NCI-H82 (cell line): Measurements from ENCODE around the gene PAK5.

ENCODE experiments used
- DNase-seq: peaks from one replicate; lab custom pipeline; 2025; lab: John Stamatoyannopoulos, UW

PAK5 gene

DNA sequence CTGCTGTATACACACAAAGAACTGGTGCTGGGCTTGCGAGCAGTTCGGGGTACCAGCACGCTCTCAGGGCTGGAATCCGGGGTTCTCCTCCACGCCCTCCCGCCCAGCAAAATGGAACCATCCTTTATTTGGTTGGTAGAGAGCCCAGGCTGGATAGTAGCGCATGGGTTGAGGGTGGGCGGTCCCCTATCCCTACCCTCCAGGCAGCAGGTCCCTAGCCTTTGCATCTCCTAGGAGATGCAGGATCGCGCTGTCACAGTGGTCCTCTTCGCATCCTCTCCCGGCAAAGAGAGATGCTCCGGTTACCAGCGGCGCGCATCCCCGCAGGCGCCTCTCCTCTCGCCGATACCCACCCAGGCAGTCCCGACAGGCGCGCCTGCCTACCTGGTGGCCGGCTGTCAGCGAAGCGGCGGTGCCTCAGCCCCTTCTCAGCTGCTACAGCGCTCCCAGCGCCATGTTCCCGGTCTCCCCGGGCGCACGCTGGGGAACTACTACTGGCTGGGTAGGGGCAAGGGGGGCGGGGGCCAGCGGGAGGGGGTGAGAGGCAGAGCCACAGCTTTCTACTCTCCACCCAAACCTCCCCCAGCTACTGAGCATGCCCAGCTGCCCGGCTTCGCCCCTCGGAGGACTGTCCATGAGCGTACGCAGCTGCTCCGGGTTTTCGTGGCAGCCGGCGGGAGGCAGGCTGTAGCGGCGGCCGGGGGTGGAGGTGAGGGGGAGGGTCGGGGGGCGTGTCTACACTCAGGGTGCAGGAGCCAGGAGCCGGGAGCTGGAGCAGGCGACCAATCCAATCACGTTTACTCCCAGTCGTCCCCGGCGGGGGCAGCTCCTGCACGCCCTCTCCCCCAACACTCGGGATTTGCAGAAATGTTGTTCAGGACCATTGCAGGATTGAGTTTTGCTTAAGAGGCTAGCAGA lies at the start of gene PAK5:
PAK5 (minus strand) TSS at position 699 of the 918 bp plus-strand sequence. CDS start 194,748 bp downstream, outside the sequence.
- DNase-seq, result peak; percentile 93

DNA sequence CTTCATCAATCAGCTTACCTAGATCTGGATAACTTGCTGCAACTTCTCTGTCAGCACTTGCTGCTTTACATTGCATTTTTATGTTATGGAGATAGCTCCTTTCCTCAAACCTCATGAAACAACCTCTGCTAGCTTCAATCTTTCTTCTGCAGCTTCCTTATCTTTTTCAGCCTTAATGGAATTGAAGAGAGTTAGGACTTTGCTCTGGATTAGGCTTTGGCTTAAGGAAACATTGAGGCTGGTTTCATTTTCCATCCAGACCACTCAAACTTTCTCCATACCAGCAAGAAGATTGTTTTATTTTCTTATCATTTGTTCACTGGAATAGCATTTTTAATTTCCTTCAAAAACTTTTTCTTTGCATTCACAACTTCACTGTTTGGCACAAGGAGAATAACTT lies 48.8 kb upstream of the PAK5 start:
- no peak for DNase-seq

DNA sequence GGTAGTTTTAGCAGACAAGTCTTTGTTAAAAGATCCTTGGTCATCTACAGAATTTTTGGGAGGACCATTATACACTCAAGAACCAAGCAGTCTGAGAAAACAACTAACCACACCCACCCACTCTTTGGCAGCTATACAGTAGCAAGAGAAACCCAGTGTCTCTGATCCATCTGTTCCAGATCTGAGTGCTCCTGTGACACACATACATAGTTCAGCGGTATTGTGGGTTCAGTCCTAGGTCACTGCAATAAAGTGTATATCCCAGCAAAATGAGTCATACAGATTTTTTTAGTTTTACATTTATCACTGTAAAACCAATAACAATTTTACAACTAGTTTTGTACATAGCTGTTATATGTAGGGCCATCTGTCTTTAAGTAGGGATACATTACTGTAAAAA lies 47.4 kb upstream of the PAK5 start:
- no peak for DNase-seq

DNA sequence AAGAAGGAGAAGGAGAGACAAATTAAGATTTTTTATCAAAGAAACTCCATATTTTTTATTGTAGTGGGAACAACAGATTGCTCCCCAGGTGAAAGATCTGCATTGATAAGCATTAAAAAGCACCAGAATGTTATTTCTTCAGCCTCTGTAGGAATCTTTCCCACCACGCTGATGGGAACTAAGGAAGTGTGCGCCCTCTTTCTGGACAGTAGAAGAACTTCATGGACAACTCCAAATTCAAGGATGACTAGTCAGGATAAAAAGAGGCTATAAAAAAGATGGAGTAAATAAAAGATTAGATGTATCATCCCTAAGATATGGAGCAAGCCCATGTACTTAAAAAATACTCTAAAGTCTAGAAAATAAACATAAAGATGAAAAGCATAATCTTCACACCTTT lies 45.8 kb upstream of the PAK5 start:
- peak; percentile 8 for DNase-seq

DNA sequence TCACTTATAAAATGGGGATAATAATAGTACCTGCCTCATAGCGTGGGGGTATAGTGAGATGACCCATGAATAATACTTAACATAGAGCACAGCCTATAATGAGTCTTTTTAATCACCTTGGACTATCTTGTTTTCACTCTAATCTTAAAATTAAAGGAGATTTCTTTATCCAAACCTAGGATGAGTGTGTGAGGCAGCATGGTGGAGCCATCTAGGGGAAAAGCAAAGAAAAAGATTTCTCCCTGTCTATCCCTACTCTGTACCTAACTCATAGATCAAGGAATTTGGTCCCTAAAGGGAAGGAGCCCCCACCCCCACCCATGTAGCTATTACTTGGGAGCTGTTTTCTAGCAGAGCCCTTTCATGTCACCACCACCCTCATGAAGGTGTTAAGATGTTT lies 45.2 kb upstream of the PAK5 start:
- DNase-seq, result no peak

- DNase-seq, result no peak
These were observed 39.1 kb upstream of the PAK5 start for GRCh38 chr20:9877932-9878495.

DNA sequence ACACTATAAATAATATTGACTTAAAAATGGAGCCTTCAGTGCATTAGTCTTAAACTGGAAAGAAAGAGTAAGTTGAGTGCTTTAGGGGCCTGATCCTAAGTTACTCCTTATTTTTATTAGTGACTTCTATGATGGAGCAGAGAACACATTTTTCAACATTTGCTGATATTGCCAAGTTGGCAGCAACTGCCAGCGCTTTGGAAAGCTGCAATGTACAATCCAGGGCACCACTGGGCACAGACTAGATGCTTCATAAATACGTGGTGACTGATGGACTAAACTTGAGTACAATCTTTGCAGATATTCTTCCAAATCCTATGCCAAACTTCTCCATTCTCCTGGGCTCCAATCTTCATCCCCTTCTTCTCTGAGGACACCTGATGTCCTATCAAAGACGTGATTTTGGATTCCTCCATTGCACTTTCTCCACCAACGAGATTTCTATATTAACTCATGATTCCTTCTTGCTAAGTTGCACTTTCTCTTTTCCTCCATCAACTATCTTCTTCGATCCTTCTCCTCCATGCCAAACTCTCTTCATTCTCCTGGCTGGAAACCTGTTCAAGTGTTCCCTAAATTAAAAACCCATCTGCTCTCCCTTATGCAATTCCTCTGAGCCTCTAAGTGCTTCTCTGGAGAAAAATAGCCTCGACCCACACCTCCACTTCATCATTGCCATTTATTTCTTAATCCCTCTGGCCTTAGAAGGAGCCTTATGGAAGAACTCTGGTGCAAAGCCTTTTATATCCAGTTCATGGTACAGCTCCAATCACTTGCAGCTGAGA lies 28.5 kb upstream of the PAK5 start:
- DNase-seq, result no peak

GRCh38 chr20:9852566-9852965 lies 13.7 kb upstream of the PAK5 start:
- DNase-seq, result no peak

DNA sequence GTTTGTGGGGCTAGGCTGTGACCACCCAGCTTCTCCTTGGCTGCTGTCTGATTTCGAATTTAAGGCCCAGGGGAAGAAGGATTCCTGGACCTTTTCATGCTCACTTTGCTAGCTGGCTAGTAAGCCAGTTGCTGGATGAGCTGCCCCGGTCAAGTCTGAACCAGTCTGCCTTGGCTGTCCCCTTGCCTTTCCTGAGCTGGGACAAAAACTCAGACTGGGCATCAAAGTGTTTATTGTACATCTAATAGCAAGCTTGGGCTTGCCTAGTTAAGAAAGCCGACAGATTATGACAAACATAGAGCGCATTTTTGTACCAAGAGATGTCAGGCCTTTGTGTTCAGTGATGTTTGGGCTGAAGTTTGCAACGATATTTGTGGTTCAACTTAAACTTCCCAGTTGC lies 750 bp upstream of the PAK5 start:
- DNase-seq, result no peak

GRCh38 chr20:9838035-9838377 lies 870 bp downstream of the PAK5 start:
- DNase-seq, result no peak

GRCh38 chr20:9837634-9838033 lies 1.2 kb downstream of the PAK5 start:
- DNase-seq, result peak; percentile 16

DNA sequence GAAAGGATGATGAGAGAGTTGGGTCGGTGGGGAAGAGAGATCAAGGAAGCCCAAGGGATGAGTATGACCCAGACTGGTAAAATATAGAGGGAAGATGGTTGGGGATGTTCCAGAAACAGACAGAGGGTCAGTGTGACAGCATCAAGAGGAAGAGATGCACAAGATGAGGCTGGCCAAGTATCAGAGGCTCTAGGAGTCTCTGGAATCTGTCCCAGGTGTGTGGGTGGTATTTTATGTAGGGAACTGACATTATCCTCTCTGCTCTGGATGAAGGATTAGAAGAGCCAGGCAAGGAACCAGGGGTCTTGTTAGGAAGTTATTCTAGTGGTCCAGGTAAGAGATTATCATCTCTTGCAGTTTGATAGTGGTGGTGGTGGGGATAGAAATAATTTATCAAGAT lies 3.6 kb downstream of the PAK5 start:
- no peak for DNase-seq

DNA sequence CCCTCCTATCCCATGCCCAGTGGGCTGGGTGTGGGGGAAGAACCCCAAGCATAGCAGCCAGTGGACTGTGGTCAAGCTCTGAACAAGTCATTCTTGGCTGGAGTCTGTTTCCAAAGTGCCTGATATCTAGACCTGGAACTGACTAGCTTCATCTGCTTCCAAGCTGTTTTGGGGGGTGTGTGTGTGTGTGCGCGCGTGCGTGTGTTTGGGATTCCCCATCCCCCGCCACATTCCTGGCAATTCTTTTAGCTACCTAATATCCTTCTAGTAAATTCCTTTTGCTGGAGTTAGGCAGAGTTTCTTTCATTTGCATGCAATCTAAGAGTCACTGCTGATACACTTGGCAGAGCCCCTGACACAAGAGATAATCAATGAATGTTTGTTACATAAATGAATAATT lies 7.8 kb downstream of the PAK5 start:
- DNase-seq, result no peak

- no peak for DNase-seq
These were observed 9.0 kb downstream of the PAK5 start for GRCh38 chr20:9829835-9830234.

- DNase-seq, result no peak
These were observed 21.2 kb downstream of the PAK5 start for GRCh38 chr20:9817654-9818053.

DNA sequence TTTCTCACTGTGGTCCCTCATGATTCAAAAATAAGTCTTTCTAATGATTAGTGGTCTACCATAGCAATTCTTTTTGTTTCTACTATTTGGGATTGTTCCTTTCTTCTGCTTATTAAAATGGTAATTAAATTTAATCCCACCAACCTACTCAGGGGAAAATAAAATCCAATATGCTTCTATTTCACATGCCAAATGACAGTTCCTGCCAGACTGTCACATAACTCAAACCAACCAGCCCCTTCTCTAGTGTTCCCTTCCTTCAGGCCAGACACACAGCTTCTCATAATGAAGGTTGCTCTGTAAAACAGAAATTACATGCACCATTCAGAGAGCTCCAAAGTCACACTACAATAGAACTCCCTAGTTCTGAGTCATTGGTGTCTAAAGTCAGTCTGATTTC lies 23.2 kb downstream of the PAK5 start:
- no peak for DNase-seq

DNA sequence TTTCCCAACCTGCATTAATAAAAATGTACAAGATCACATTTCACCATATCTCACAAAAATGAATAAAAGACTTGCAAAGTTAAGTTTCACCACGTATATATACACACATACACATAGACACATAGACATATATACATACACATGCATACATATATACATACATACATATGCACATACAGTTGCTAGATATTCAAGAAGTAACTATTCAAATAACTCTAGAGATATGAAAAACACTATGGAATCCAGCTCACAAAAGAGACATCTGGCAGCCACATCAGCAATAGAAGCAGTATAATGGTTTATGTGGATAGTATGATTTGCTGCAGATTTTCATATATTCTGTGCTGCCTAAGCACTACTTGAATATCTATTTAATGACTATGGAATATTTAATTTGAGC lies 28.1 kb downstream of the PAK5 start:
- no peak for DNase-seq

DNA sequence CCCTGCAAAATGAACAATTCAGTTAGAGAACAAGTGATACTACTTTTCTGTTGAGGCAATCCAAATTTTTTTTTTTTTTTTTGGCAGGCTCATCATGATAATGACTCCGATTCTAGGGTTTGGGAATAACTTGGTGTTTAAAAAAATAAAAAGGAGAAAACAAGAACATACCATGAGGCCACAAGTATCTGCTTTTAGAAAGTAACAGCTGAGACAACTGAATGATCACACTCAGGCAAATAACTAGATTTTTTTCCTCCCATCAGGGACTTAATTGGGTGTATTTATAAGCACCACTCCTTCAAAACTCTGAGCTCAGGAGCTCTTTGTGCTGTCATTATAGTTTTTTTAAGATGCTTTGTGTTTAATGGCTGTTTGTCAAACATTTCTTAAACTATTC lies 29.6 kb downstream of the PAK5 start:
- no peak for DNase-seq

DNA sequence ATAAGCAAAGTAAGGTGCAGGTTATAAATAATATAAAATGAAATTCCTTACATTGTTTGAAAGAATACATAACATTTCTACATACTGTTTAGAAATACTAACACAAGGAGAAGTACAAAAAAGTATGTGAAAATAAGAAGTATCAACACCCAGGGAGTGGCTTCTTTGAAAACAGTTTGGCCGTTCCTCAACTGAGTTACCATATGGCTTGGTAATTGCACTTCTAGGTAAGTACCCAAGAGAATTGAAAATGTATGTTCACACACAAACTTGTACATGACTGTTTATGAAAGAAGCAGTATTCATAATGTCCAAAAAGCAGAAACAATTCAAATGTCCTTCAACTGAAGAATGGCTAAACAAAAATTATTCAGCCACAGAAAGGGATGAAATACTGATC lies 30.7 kb downstream of the PAK5 start:
- DNase-seq, result no peak

GRCh38 chr20:9807136-9807535 lies 31.7 kb downstream of the PAK5 start:
- no peak for DNase-seq

DNA sequence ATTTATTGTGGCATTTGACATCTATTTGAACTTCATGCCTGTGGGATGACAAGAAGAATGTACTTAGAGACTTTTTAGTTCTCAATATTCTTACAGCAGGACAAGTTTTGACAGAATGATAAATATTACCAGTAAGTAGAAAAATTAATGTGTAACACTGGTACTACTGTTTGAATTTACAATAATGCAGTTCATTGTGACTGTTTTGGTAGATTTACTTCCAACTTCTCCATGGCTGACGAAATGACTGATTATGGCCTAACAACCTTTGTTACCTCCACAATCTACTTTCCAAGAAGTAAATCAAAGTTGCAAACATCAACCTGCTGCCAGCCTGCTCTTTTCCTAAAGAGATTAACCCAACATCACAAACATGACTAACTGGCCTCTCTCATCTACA lies 38.5 kb downstream of the PAK5 start:
- DNase-seq, result no peak

- no peak for DNase-seq
These were observed 44.0 kb downstream of the PAK5 start for GRCh38 chr20:9794831-9795230.

- no peak for DNase-seq
These were observed 46.2 kb downstream of the PAK5 start for GRCh38 chr20:9792674-9793073.
